ENCODE measurements around the gene IRAK1BP1. TPM values are rescaled to one million over a fixed set of nuclear protein-coding genes. Genes with fewer than 3 reads are reported as not detected.
A peak's percentile ranks its signal among the peaks of the same experiment; 100 is the strongest.
"Not testable (repeated sequence)": the region's sequence is repeated elsewhere in the genome, so short reads cannot be mapped to it uniquely, and the experiment has no call there.

The IRAK1BP1 gene
- total RNA-seq, 5 donors from 2014 or later (not counting 1 experiment from before 2014, with no cell fraction given): 2.1 to 5.5 (median 4.4) TPM

DNA sequence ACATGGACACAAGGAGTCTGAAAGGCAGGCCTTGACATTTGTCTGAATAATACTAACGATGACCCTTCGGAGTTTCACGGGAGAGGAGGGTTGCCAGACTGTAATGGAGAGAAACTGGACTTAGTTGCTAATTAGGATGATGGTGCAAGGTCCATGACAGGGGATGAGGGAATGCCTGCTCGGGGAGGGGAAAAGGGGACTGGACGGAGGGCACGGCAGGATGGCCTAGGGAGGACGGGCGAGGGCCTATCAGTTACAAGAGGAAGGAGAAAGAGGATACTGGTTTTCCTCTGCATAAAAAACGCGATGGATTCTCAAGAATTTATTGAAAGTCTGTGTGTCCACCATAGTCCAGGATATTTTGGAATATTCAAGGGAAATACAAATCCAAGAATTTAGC lies 42.7 kb downstream of the IRAK1BP1 start:
- peak overlapping the region in 1 of 2 donors; percentile 10 for H3K27ac Mint-ChIP-seq
- DNase-seq (no peak), ATAC-seq (replicated peaks in 1 of 4) (no peak)
- no peaks in the 10 kb centered on the region for H3K9me3 Mint-ChIP-seq
- Histone ChIP-seq H3K36me3 (ENCODE audit: control insufficient read depth in 2 of 2, extremely low read depth in 1 of 2, insufficient read depth in 1 of 2, low read length in 1 of 2) (no peaks in the 10 kb centered on the region), H3K27me3 (replicated peaks in 1 of 2; ENCODE audit: control insufficient read depth in 2 of 2, extremely low read depth in 1 of 2, insufficient read depth in 2 of 2, low read length in 1 of 2) (peaks cover 3 to 15% of the 10 kb centered on the region in 2 experiments), H3K27ac (ENCODE audit: low read length) (no peak overlapping the region), H3K4me1 (ENCODE audit: control insufficient read depth in 1 of 2, extremely low read depth in 1 of 2, insufficient read depth in 2 of 2, low read length in 2 of 2) (peaks cover 0 to 7% of the 10 kb centered on the region in 2 experiments), H3K4me3 (ENCODE audit: control insufficient read depth in 1 of 2, extremely low read depth in 1 of 2, low read length in 1 of 2) (no peak overlapping the region), H3K9me3 (no peaks in the 10 kb centered on the region)
- ChIA-PET POLR2A (no interaction called here), CTCF (no interaction called here)
- peaks cover 26% of the 10 kb centered on the region for H3K36me3 Mint-ChIP-seq
- peaks cover 14 to 21% (median 18%) of the 10 kb centered on the region in 3 donors for H3K4me1 Mint-ChIP-seq
- H3K4me3 Mint-ChIP-seq: peak overlapping the region in 1 of 3 donors; percentile 55
- H3K27me3 Mint-ChIP-seq: peaks cover 32 to 36% of the 10 kb centered on the region in 2 donors
- 97% methylated on average over 10 of the region's 10 CpGs for WGBS (ENCODE audit: insufficient coverage)

DNA sequence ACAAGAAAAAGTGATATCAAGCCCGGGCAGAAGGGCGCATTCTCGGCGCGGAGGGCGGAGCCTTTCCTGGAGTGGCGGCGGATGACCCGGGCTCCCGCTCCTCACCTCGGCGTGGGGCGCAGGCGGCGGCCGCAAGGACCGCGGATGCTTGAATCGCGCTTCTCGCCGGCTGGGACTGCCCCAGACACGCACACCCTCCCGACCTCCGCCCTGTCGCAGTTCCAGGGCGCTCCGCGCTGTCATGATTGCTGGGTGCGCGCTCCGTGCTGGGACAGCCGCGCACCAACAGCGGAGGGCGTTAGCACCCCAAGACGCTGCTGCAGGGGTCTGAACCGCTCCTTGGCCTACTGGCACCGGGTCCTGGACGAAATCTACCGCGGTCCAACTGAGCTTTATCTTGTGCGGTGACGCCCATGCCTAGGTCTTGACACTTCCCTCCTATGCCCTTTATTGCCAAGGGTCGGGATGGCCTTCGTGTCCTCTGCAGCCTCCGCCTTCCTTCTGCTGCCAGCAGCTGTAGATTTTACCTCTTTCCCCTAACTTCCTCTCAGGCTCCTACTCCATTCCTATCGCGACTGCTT lies 43.3 kb downstream of the IRAK1BP1 start:
- H3K36me3 ChIP-seq (ENCODE audit: control insufficient read depth in 2 of 2, extremely low read depth in 1 of 2, insufficient read depth in 1 of 2, low read length in 1 of 2): no peaks in the 10 kb centered on the region
- peak in 2 of 35 experiments; percentile 0 to 2 for DNase-seq
- peaks cover 1 to 2% (median 2%) of the 10 kb centered on the region in 3 donors for H3K9me3 Mint-ChIP-seq
- ChIA-PET POLR2A (no interaction called here), CTCF (interaction anchor here in 1 of 2 donors (0.6 kb wide), 1 partner anchor 340 kb away, joined by 3 read pairs; no protein-coding TSS in a partner anchor)
- peaks cover 14 to 21% (median 18%) of the 10 kb centered on the region in 3 donors for H3K4me1 Mint-ChIP-seq
- no peak overlapping the region for H3K27ac ChIP-seq (ENCODE audit: low read length)
- peak overlapping the region in 1 of 2 donors; percentile 67 for H3K4me3 ChIP-seq (ENCODE audit: control insufficient read depth in 1 of 2, extremely low read depth in 1 of 2, low read length in 1 of 2)
- peaks cover 0 to 7% of the 10 kb centered on the region in 2 experiments for H3K4me1 ChIP-seq (ENCODE audit: control insufficient read depth in 1 of 2, extremely low read depth in 1 of 2, insufficient read depth in 2 of 2, low read length in 2 of 2)
- H3K4me3 Mint-ChIP-seq: peak overlapping the region in 2 of 3 donors; percentile 22 to 55
- ATAC-seq (replicated peaks in 1 of 4): peak in 3 of 4 experiments; percentile 12 to 31 (median 24)
- WGBS (ENCODE audit: insufficient coverage): 9% methylated on average over 49 of the region's 49 CpGs
- H3K27me3 ChIP-seq (replicated peaks in 1 of 2; ENCODE audit: control insufficient read depth in 2 of 2, extremely low read depth in 1 of 2, insufficient read depth in 2 of 2, low read length in 1 of 2): peaks cover 3 to 15% of the 10 kb centered on the region in 2 experiments
- peaks cover 32 to 38% of the 10 kb centered on the region in 2 donors for H3K27me3 Mint-ChIP-seq
- no peaks in the 10 kb centered on the region for H3K9me3 ChIP-seq
- peaks cover 26% of the 10 kb centered on the region for H3K36me3 Mint-ChIP-seq
- no peak overlapping the region for H3K27ac Mint-ChIP-seq

DNA sequence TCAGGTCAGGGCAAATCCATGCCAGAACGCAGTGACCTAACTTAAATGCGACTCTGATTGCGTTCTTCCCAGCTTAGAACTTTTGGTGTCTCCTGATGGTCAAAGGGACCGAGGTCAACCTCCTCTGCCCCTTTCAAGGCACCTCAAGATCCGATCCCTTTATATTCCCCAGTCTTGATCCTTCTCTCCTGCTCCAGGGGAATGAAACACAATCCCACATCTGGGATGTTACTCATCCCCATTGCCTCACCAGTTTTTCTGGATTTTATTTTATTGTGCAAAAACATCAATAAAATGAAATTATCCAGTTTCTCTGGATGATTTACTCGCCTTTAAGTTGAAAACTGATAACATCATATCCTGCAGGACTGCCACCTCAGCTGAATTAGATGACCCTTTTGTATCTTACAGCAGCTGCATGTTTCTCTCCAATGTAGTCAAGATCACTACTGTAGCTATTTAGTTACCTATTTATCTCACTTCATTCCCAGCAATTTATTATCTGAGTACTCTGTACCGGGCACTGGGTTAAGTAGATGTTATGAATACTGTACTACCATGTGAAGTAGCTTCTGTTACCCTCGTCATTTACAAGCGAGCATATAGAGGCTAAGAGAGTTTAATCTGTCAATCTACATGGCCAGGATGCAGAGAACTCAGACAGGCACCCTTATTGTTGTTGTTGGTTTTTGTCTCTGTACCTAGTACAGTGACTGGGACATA lies 44.0 kb downstream of the IRAK1BP1 start:
- Mint-ChIP-seq H3K4me1 (peaks cover 14 to 21% (median 18%) of the 10 kb centered on the region in 3 donors), H3K27ac (peak overlapping the region in 1 of 2 donors; percentile 1), H3K4me3 (peak overlapping the region in 2 of 3 donors; percentile 22 to 55), H3K36me3 (peaks cover 24% of the 10 kb centered on the region), H3K9me3 (peaks cover 6 to 9% (median 6%) of the 10 kb centered on the region in 3 donors), H3K27me3 (peaks cover 32 to 39% of the 10 kb centered on the region in 2 donors)
- ChIA-PET CTCF (interaction anchor here in 1 of 2 donors (0.6 kb wide), 1 partner anchor 387 kb away, joined by 3 read pairs; no protein-coding TSS in a partner anchor), POLR2A (no interaction called here)
- Histone ChIP-seq H3K27ac (ENCODE audit: low read length) (no peak overlapping the region), H3K4me1 (ENCODE audit: control insufficient read depth in 1 of 2, extremely low read depth in 1 of 2, insufficient read depth in 2 of 2, low read length in 2 of 2) (peaks cover 0 to 7% of the 10 kb centered on the region in 2 experiments), H3K27me3 (replicated peaks in 1 of 2; ENCODE audit: control insufficient read depth in 2 of 2, extremely low read depth in 1 of 2, insufficient read depth in 2 of 2, low read length in 1 of 2) (peaks cover 3 to 15% of the 10 kb centered on the region in 2 experiments), H3K4me3 (ENCODE audit: control insufficient read depth in 1 of 2, extremely low read depth in 1 of 2, low read length in 1 of 2) (no peak overlapping the region), H3K9me3 (no peaks in the 10 kb centered on the region), H3K36me3 (ENCODE audit: control insufficient read depth in 2 of 2, extremely low read depth in 1 of 2, insufficient read depth in 1 of 2, low read length in 1 of 2) (no peaks in the 10 kb centered on the region)
- 81% methylated on average over 8 of the region's 9 CpGs for WGBS (ENCODE audit: insufficient coverage)
- DNase-seq: no peak
- ATAC-seq (replicated peaks in 1 of 4): no peak

DNA sequence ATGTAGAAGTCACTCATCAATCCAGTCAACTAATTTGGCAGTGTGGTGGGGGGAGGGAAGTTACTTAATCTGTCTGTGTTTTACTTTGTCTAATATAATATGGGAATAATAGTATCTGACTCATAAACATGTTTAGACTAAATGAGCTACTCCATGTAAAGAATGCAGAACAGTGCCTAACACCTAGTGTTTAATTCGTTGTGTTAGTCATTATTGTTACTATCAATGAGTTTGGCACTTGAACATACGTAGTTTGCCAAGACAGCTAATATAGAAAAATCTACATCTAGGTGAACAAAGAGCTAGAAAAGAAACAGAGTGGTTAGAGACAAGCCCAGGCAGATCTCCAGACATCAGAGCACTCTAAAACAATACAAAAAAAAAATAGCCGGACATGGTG lies 49.1 kb downstream of the IRAK1BP1 start:
- ChIA-PET CTCF (no interaction called here), POLR2A (no interaction called here)
- Mint-ChIP-seq H3K4me3 (no peak overlapping the region), H3K36me3 (peaks cover 12% of the 10 kb centered on the region), H3K9me3 (peaks cover 23 to 46% (median 25%) of the 10 kb centered on the region in 3 donors), H3K27me3 (peaks cover 10 to 15% of the 10 kb centered on the region in 2 donors), H3K27ac (no peak overlapping the region), H3K4me1 (peaks cover 0 to under 1% (median under 1%) of the 10 kb centered on the region in 3 donors)
- no peak for DNase-seq
- no peak for ATAC-seq (replicated peaks in 1 of 4)
- Histone ChIP-seq H3K9me3 (no peaks in the 10 kb centered on the region), H3K27me3 (replicated peaks in 1 of 2; ENCODE audit: control insufficient read depth in 2 of 2, extremely low read depth in 1 of 2, insufficient read depth in 2 of 2, low read length in 1 of 2) (peaks cover 2 to 3% of the 10 kb centered on the region in 2 experiments), H3K4me3 (ENCODE audit: control insufficient read depth in 1 of 2, extremely low read depth in 1 of 2, low read length in 1 of 2) (no peak overlapping the region), H3K4me1 (ENCODE audit: control insufficient read depth in 1 of 2, extremely low read depth in 1 of 2, insufficient read depth in 2 of 2, low read length in 2 of 2) (no peaks in the 10 kb centered on the region), H3K27ac (ENCODE audit: low read length) (no peak overlapping the region), H3K36me3 (ENCODE audit: control insufficient read depth in 2 of 2, extremely low read depth in 1 of 2, insufficient read depth in 1 of 2, low read length in 1 of 2) (no peaks in the 10 kb centered on the region)
- no CpG with 5 or more reads among the region's 3 CpGs for WGBS (ENCODE audit: insufficient coverage)

DNA sequence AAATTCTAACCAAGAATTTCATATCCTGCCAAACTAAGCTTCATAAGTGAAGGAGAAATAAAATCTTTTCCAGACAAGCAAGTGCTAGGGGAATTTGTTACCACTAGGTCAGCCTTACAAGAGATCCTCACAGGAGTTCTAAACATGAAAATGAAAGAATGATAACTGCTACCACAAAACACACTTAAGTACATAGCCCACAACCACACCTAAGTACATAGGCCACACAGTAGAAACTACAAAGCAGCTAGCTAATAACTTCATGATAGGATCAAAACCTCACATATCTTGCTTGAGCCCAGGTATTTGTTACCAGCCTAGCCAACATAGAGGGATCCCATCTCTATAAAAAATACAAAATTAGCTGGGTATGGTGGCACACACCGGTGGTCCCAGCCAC lies 50.4 kb downstream of the IRAK1BP1 start:
- Mint-ChIP-seq H3K4me3 (no peak overlapping the region), H3K27ac (no peak overlapping the region), H3K9me3 (peaks cover 28 to 53% (median 29%) of the 10 kb centered on the region in 3 donors), H3K36me3 (peaks cover 12% of the 10 kb centered on the region), H3K27me3 (peaks cover 0 to 4% of the 10 kb centered on the region in 2 donors), H3K4me1 (no peaks in the 10 kb centered on the region)
- ChIA-PET CTCF (no interaction called here), POLR2A (no interaction called here)
- Histone ChIP-seq H3K4me3 (ENCODE audit: control insufficient read depth in 1 of 2, extremely low read depth in 1 of 2, low read length in 1 of 2) (no peak overlapping the region), H3K4me1 (ENCODE audit: control insufficient read depth in 1 of 2, extremely low read depth in 1 of 2, insufficient read depth in 2 of 2, low read length in 2 of 2) (no peaks in the 10 kb centered on the region), H3K27ac (ENCODE audit: low read length) (no peak overlapping the region), H3K27me3 (replicated peaks in 1 of 2; ENCODE audit: control insufficient read depth in 2 of 2, extremely low read depth in 1 of 2, insufficient read depth in 2 of 2, low read length in 1 of 2) (peaks cover 0 to 2% of the 10 kb centered on the region in 2 experiments), H3K36me3 (ENCODE audit: control insufficient read depth in 2 of 2, extremely low read depth in 1 of 2, insufficient read depth in 1 of 2, low read length in 1 of 2) (no peaks in the 10 kb centered on the region), H3K9me3 (no peaks in the 10 kb centered on the region)
- ATAC-seq (replicated peaks in 1 of 4): no peak
- no CpG with 5 or more reads among the region's 1 CpG for WGBS (ENCODE audit: insufficient coverage)
- no peak for DNase-seq

DNA sequence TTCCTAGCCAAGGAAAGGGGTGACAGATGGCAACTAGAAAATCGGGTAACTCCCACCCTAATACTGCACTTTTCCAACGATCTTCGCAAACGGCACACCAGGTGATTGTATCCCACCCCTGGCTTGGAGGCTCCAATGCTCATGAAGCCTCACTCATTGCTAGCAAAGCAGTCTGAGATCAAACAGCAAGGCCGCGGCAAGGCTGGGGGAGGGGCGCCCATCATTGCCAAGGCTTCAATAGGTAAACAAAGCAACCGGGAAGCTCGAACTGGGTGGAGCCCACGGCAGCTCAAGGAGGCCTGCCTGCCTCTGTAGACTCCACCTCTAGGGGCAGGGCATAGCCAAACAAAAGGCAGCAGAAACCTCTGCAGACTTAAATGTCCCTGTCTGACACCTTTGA lies 53.8 kb downstream of the IRAK1BP1 start:
- 93% methylated on average over 10 of the region's 10 CpGs for WGBS (ENCODE audit: insufficient coverage)
- H3K27ac Mint-ChIP-seq; H3K27ac ChIP-seq (ENCODE audit: low read length); H3K4me1 ChIP-seq (ENCODE audit: control insufficient read depth in 1 of 2, extremely low read depth in 1 of 2, insufficient read depth in 2 of 2, low read length in 2 of 2); CTCF ChIA-PET; DNase-seq; H3K36me3 ChIP-seq (ENCODE audit: control insufficient read depth in 2 of 2, extremely low read depth in 1 of 2, insufficient read depth in 1 of 2, low read length in 1 of 2); H3K27me3 Mint-ChIP-seq; H3K4me3 ChIP-seq (ENCODE audit: control insufficient read depth in 1 of 2, extremely low read depth in 1 of 2, low read length in 1 of 2); H3K4me3 Mint-ChIP-seq; H3K9me3 ChIP-seq; H3K27me3 ChIP-seq (replicated peaks in 1 of 2; ENCODE audit: control insufficient read depth in 2 of 2, extremely low read depth in 1 of 2, insufficient read depth in 2 of 2, low read length in 1 of 2); POLR2A ChIA-PET; H3K4me1 Mint-ChIP-seq; ATAC-seq (replicated peaks in 1 of 4): not testable (repeated sequence)
- peaks cover 23 to 71% (median 45%) of the 10 kb centered on the region in 3 donors for H3K9me3 Mint-ChIP-seq
- peaks cover 12% of the 10 kb centered on the region for H3K36me3 Mint-ChIP-seq

Data from T-cell (primary cell).